Activated CD4-positive, alpha-beta T cell treated with anti-CD3 and anti-CD28 coated beads, Interleukin-2, amount 10 ng/mL, durations not matched to agents 24 days and 14 days (primary cell): ENCODE measurements around the gene CNIH3. TPM values are rescaled to one million over a fixed set of nuclear protein-coding genes. Genes with fewer than 3 reads are reported as not detected.

ENCODE experiments used
- DNase-seq: peaks from one replicate; pipeline ENCODE4 v3.0.0; 2022
- H3K27ac Mint-ChIP-seq: one replicate; pipeline ENCODE4 v1.8.0; 2022; ENCODE audit warnings: mild to moderate bottlenecking, mixed read lengths
- H3K27me3 Mint-ChIP-seq: one replicate; pipeline ENCODE4 v1.8.0; 2022; ENCODE audit warnings: mixed read lengths
- H3K36me3 Mint-ChIP-seq: one replicate; pipeline ENCODE4 v1.8.0; 2022; ENCODE audit warnings: low read depth, mild to moderate bottlenecking, mixed read lengths
- H3K4me1 Mint-ChIP-seq: one replicate; pipeline ENCODE4 v1.8.0; 2021; ENCODE audit warnings: mixed read lengths
- H3K4me3 Mint-ChIP-seq: one replicate; pipeline ENCODE4 v1.8.0; 2022; ENCODE audit warnings: mild to moderate bottlenecking, moderate library complexity, mixed read lengths
- H3K9me3 Mint-ChIP-seq: one replicate; pipeline ENCODE4 v1.8.0; 2021; ENCODE audit warnings: mixed read lengths
- intact Hi-C: fragments of 100-400 bp; cut with micrococcal nuclease; formaldehyde crosslinking; loops from one replicate; pipeline ENCODE4 v1.15.1; 2023
- total RNA-seq: library from RNA; stranded (reverse); gene quantifications from 2 replicates; pipeline ENCODE4 v1.2.3, GENCODE V29; 2022

CNIH3 gene
- total RNA-seq, 1 donor from 2014 or later, result 1.1 TPM

- H3K27me3 Mint-ChIP-seq, result peaks cover 10% of the 10 kb centered on the region
- H3K9me3 Mint-ChIP-seq, result no peaks in the 10 kb centered on the region
- DNase-seq, result no peak
- H3K27ac Mint-ChIP-seq, result no peak overlapping the region
- H3K36me3 Mint-ChIP-seq, result no peaks in the 10 kb centered on the region
- H3K4me1 Mint-ChIP-seq, result no peaks in the 10 kb centered on the region
- intact Hi-C loops, result no loop called here
- H3K4me3 Mint-ChIP-seq, result no peak overlapping the region
Observed at GRCh38 chr1:224767031-224767430, 150.9 kb downstream of the CNIH3 start.

DNA sequence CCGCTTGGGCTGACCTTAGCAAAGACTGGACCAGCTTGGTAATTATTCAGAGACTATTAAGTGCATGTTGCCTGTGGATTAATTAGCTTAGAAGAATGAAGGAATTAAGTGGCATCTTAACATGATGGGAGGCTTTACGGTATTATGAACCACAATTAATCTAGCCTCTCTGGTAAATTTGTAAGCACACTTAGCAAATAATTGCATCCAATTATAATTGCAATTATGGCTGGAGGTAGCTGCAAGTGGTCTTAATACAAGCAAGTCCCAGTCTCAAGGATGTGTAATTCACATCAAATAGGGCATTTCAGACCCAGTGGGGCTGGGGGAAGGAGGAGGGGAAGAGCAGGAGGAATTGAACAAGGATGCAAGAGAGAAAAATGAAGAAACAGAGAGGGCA is 151.6 kb downstream of the CNIH3 start:
- H3K9me3 Mint-ChIP-seq, result no peaks in the 10 kb centered on the region
- no peak overlapping the region for H3K27ac Mint-ChIP-seq
- no peaks in the 10 kb centered on the region for H3K4me1 Mint-ChIP-seq
- DNase-seq, result no peak
- H3K36me3 Mint-ChIP-seq, result no peaks in the 10 kb centered on the region
- intact Hi-C loops, result no loop called here
- no peak overlapping the region for H3K4me3 Mint-ChIP-seq
- peaks cover 10% of the 10 kb centered on the region for H3K27me3 Mint-ChIP-seq

DNA sequence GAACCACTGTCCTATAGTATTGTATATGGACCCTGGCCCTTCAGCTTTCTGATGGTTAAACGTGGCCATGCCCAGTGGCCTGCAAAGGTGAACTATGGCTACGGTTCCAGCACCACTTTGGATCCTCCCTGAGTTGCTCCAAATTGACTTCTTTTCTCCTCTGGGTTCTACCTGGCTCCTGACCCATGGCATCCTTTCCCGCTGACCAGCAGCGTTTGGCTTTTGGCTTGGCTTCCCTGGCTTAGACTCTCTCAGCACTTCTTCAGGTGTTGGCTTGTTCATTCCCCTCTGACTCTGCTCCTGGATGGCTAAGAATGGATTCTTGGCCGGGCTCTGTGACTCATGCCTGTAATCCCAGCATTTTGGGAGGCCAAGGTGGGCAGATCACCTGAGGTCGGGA is 152.9 kb downstream of the CNIH3 start:
- Mint-ChIP-seq H3K4me3 (no peak overlapping the region), H3K27me3 (peaks cover 10% of the 10 kb centered on the region), H3K4me1 (no peaks in the 10 kb centered on the region), H3K9me3 (no peaks in the 10 kb centered on the region), H3K36me3 (no peaks in the 10 kb centered on the region), H3K27ac (no peak overlapping the region)
- intact Hi-C loops, result no loop called here
- no peak for DNase-seq

GRCh38 chr1:224769452-224770335 is 153.6 kb downstream of the CNIH3 start:
- Mint-ChIP-seq H3K4me1 (no peaks in the 10 kb centered on the region), H3K9me3 (no peaks in the 10 kb centered on the region), H3K36me3 (no peaks in the 10 kb centered on the region), H3K4me3 (no peak overlapping the region), H3K27ac (no peak overlapping the region), H3K27me3 (peaks cover 9% of the 10 kb centered on the region)
- intact Hi-C loops, result no loop called here
- no peak for DNase-seq

DNA sequence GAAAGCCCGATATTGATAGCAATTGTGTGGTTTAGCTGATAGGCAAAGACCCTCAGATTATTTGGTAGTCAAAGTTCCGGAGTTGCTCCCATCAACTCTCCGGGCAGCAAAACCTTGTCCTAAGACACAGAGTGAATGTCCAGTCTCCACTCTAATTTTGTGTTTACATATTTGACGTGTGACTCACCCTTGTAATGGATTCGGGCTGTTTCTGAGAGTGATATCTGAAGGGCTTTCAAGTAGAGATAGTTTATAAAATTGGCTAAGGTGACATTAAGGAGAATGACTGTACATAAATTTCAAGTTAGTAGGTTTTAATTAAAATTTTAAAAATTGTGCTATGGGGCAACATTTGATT is 154.2 kb downstream of the CNIH3 start:
- Mint-ChIP-seq H3K36me3 (no peaks in the 10 kb centered on the region), H3K27me3 (peaks cover 6% of the 10 kb centered on the region), H3K4me1 (no peaks in the 10 kb centered on the region), H3K9me3 (no peaks in the 10 kb centered on the region), H3K4me3 (no peak overlapping the region), H3K27ac (no peak overlapping the region)
- intact Hi-C loops, result no loop called here
- no peak for DNase-seq

- Mint-ChIP-seq H3K9me3 (no peaks in the 10 kb centered on the region), H3K27me3 (peaks cover 4% of the 10 kb centered on the region), H3K36me3 (no peaks in the 10 kb centered on the region), H3K27ac (no peak overlapping the region), H3K4me3 (no peak overlapping the region), H3K4me1 (no peaks in the 10 kb centered on the region)
- intact Hi-C loops, result no loop called here
- no peak for DNase-seq
Observed at GRCh38 chr1:224773646-224774045, 157.5 kb downstream of the CNIH3 start.

DNA sequence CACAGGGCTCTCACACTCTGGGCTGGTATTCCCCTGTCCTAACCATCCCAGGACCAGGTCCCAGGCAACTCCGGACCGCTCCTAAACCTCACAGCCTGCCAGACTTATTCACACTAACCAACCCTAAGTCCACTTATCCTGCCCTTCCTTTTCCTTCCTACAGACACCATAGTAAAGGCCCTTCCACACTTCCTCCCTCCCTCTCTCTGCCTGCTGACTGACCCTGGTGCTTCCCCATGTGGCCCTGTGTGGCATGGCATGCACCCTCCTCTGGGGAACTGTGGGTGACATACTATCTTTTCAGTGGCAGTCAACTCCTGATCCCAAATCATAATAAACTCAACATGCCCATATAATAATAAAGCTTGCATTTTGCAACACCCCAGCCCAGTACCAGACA is 158.3 kb downstream of the CNIH3 start:
- Mint-ChIP-seq H3K9me3 (no peaks in the 10 kb centered on the region), H3K27ac (no peak overlapping the region), H3K27me3 (peaks cover 4% of the 10 kb centered on the region), H3K4me3 (no peak overlapping the region), H3K4me1 (no peaks in the 10 kb centered on the region), H3K36me3 (no peaks in the 10 kb centered on the region)
- intact Hi-C loops, result no loop called here
- DNase-seq, result no peak

DNA sequence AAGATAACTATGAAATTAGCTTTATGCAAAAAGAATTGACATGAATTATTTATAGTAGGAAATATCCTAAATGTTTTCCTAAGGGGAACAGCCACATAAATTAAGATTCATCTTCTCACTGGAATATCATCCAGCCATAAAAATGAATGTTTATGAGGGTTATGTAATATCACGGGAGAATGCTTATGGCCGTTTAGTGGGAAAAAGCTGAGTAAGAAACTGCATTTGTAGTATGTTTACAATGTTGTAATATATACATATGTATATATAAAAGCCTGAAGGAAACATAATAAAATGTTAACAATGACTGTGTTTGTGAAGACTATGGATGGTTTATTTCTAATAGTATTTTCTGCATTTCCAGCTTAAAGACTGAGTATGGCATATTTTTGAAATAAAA is 161.1 kb downstream of the CNIH3 start:
- no peak for DNase-seq
- Mint-ChIP-seq H3K4me3 (no peak overlapping the region), H3K27me3 (no peaks in the 10 kb centered on the region), H3K36me3 (no peaks in the 10 kb centered on the region), H3K27ac (no peak overlapping the region), H3K4me1 (peaks cover 2% of the 10 kb centered on the region), H3K9me3 (peaks cover 3% of the 10 kb centered on the region)
- intact Hi-C loops, result no loop called here

- H3K4me3 Mint-ChIP-seq, result no peak overlapping the region
- no peak overlapping the region for H3K27ac Mint-ChIP-seq
- DNase-seq, result no peak
- intact Hi-C loops, result no loop called here
- peaks cover 14% of the 10 kb centered on the region for H3K9me3 Mint-ChIP-seq
- H3K27me3 Mint-ChIP-seq, result no peaks in the 10 kb centered on the region
- H3K36me3 Mint-ChIP-seq, result no peaks in the 10 kb centered on the region
- peaks cover 10% of the 10 kb centered on the region for H3K4me1 Mint-ChIP-seq
Observed at GRCh38 chr1:224779536-224779935, 163.4 kb downstream of the CNIH3 start.

DNA sequence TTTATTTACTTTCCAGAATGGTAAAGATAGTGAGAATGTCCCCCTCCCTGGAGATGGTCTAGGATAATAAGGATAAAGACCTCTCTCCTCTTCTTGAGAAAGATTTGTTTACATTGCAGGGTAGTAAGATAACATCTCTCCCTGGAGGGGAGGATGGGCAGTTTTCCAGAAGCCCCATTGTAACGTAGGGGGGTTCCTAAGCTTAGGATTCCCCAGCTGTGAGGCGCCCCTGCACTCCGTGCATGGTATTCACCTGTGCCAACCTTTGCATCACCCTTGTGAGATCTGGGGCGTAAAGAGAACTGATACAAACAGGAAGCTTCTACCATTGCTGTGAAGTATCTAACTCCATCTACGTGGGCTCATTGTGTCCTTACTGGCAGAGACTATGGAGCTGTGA is 164.6 kb downstream of the CNIH3 start:
- intact Hi-C loops, result no loop called here
- H3K27me3 Mint-ChIP-seq, result no peaks in the 10 kb centered on the region

DNA sequence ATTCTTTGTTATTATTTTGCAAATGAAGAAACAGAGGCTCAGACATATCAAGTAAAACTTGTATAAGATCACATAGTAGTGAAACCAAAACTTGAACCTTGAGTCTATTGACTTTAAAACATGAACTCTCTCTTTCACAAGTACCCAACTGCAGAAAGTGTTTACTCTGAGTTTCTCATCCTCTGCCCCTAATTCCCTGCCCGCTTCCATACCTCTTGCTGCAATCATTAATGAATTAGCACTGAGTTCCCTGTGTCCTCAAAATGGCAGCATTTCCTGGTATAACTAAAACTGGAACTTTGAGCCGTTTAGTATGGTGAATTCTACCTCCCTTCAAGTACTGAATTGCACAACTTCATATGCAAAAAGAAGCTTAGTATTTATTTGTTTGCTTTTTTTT is 165.7 kb downstream of the CNIH3 start:
- Mint-ChIP-seq H3K27ac (no peak overlapping the region), H3K4me3 (no peak overlapping the region), H3K4me1 (peaks cover 11% of the 10 kb centered on the region), H3K36me3 (no peaks in the 10 kb centered on the region), H3K9me3 (peaks cover 16% of the 10 kb centered on the region), H3K27me3 (no peaks in the 10 kb centered on the region)
- intact Hi-C loops, result no loop called here
- no peak for DNase-seq

More for the DNA sequence above, 164.6 kb downstream of the CNIH3 start:
- Mint-ChIP-seq H3K36me3 (no peaks in the 10 kb centered on the region), H3K9me3 (peaks cover 16% of the 10 kb centered on the region), H3K27ac (no peak overlapping the region), H3K4me3 (no peak overlapping the region), H3K4me1 (peaks cover 11% of the 10 kb centered on the region)
- DNase-seq, result no peak

- H3K36me3 Mint-ChIP-seq, result no peaks in the 10 kb centered on the region
- peaks cover 21% of the 10 kb centered on the region for H3K9me3 Mint-ChIP-seq
- H3K27ac Mint-ChIP-seq, result no peak overlapping the region
- H3K4me1 Mint-ChIP-seq, result peaks cover 13% of the 10 kb centered on the region
- no peak for DNase-seq
- H3K4me3 Mint-ChIP-seq, result no peak overlapping the region
- H3K27me3 Mint-ChIP-seq, result no peaks in the 10 kb centered on the region
- intact Hi-C loops, result no loop called here
Observed at GRCh38 chr1:224782281-224783000, 166.3 kb downstream of the CNIH3 start.

DNA sequence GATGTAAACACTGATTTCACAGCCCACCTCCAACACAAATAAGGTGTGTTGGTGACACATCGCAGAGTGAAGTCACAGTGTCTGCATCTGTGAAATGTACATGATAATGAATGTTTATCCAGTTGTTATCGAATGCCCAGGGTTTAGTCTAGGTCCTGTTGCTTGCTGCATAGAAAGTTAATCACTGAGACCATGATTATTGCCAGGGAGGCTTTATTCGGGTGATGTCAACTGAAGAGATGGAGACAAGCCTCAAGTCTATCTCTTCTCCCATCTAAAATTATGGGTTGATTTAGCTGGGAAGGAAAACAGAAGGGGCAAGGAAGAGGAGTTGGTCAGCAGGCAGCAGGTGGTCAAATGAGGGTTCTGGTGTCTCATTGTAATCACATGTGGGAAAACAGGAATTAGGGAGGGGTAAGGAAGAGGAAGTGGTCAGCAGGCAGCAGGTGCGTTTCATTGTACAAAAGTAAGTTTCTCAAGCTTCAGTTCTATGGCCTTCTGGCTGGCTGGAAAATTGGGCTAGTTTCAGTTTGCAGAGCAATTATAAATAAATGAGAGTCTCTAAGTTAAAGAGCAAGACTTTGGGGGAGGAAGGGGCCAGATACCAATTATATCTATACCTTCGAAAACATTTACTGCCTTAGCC is 167.0 kb downstream of the CNIH3 start:
- intact Hi-C loops, result no loop called here
- Mint-ChIP-seq H3K27me3 (no peaks in the 10 kb centered on the region), H3K4me1 (peaks cover 13% of the 10 kb centered on the region), H3K4me3 (no peak overlapping the region), H3K9me3 (peaks cover 25% of the 10 kb centered on the region), H3K27ac (no peak overlapping the region), H3K36me3 (no peaks in the 10 kb centered on the region)
- DNase-seq, result no peak
